Right ventricle myocardium inferior (tissue), 1 donor: ENCODE data around the gene DNASE2B. TPM values are rescaled to one million over a fixed set of nuclear protein-coding genes. Genes with fewer than 3 reads are reported as not detected.
A peak's percentile ranks its signal among the peaks of the same experiment; 100 is the strongest.
"Not testable (repeated sequence)": the region's sequence is repeated elsewhere in the genome, so short reads cannot be mapped to it uniquely, and the experiment has no call there.

ENCODE experiments used
- ATAC-seq: fragments of 200-7000 bp; cut with Tn5 transposase; one replicate; pipeline ENCODE4 v1.9.1; 2020; ENCODE audit warnings: mild to moderate bottlenecking, moderate library complexity
- DNase-seq: peaks from one replicate; pipeline ENCODE4 v3.0.0; 2021; ENCODE audit errors: missing footprints
- intact Hi-C: fragments of 100-400 bp; cut with DNase I; formaldehyde crosslinking; loops from one replicate; pipeline ENCODE4 v1.11.0; 2022
- total RNA-seq: library from RNA; stranded (reverse); fragmentation: NEBNext Ultra II Directional; extraction: Animal tissue kit (Norgen Biotek cat#: 25700); gene quantifications from one replicate; pipeline ENCODE4 v1.2.1, GENCODE V29; 2021
- donor health status: DM: no; HTN: yes; CAD: no; lungs with severe emphysema.

The DNASE2B gene
- total RNA-seq, 1 donor from 2014 or later: not detected

- ATAC-seq: no peak
- no peak for DNase-seq
- intact Hi-C loops: loop anchor here (5.0 kb wide), 2 partner anchors 288 to 503 kb away; no protein-coding TSS in a partner anchor
Measured at GRCh38 chr1:84434801-84435549, 36.7 kb downstream of the DNASE2B start.

DNA sequence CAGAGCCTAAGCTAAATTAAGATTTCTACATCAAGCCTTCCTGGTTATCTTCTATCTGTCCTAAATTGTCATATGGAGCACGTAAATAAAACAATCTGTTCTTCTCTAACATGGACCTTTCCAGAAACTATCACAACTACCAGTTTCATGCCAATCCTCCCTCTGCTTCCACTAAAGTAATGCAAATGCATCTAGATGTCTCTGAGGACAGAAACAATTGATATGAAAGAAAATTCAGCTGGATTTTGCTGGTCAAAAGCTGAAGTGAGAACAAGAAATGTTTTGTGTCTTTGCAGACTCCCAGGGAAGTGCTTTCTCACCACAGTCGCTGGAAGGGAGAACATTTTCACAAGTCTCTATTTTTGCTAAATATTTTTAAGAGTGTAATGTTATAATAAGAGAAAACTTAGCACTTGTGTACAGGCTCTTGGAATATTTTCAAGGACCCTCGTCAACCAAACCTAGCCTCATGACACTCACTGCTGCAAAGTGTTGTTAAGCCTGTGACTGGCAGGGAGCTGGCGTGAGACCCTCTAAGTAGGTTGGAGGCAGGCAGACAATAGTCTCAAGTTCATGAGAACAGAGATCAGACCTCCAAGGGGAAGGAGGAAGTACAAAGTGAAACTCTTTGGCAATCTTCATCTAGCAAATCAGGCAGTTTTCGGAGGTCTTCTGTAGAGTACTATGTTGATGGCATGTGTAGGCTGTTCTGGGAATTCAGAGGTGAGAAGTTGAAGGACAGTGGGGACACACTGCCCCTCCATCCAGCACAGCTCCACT, 38.8 kb downstream of the DNASE2B start:
- ATAC-seq: peak; percentile 44

GRCh38 chr1:84442256-84442655, 44.0 kb downstream of the DNASE2B start:
- ATAC-seq (peak; percentile 63), DNase-seq (no peak)
- intact Hi-C loops: loop anchor here (5.0 kb wide), 3 partner anchors 160 to 315 kb away; no protein-coding TSS in a partner anchor

More for the DNA sequence above, 38.8 kb downstream of the DNASE2B start:
- no peak for DNase-seq
- intact Hi-C loops: no loop called here

DNA sequence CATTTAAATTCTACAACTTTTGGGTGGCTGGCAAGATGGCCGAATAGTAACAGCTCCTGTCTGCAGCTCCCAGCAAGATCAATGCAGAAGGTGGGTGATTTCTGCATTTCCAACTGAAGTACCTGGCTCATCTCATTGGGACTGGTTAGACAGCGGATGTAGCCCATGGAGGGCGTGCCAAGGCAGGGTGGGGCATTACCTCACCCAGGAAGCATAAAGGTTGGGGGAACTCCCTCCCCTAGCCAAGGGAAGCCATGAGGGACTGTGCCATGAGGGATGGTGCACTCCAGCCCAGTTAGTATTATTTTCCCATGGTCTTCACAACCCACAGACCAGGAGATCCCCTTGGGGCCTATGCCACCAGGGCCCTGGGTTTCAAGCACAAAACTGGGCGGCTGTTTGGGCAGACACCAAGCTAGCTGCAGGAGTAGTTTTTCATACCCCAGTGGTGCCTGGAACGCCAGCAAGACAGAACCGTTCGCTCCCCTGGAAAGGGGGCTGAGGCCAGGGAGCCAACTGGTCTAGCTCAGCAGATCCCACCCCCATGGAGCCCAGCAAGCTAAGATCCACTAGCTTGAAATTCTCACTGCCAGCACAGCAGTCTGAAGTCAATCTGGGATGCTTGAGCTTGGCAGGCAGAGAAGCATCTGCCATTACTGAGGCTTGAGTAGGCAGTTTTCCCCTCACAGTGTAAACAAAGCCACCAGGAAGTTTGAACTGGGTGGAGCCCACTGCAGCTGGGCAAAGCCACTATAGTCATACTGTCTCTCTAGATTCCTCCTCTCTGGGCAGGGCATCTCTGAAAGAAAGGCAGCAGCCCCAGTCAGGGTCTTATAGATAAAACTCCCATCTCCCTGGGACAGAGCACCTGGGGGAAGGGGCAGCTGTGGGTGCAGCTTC, 44.7 kb downstream of the DNASE2B start:
- not testable (repeated sequence) for DNase-seq, ATAC-seq
- intact Hi-C loops: loop anchor here (5.0 kb wide), 3 partner anchors 159 to 314 kb away; no protein-coding TSS in a partner anchor

DNA sequence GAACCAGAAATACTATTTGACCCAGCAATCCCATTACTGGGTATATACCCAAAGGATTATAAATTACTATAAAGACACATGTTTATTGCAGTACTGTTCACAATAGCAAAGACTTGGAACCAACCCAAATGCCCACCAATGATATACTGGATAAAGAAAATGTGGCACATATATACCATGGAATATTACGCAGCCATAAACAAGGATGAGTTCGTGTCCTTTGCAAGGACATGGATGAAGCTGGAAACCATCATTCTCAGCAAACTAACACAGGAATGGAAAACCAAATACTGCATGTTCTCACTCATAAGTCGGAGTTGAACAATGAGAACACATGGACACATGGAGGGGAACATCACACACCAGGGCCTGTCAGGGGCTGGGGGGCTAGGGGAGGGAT, 50.4 kb downstream of the DNASE2B start:
- ATAC-seq, DNase-seq, intact Hi-C loops: not testable (repeated sequence)

- ATAC-seq (no peak), DNase-seq (no peak)
- intact Hi-C loops: no loop called here
Measured at GRCh38 chr1:84450910-84451309, 52.6 kb downstream of the DNASE2B start.

GRCh38 chr1:84452436-84452835, 54.2 kb downstream of the DNASE2B start:
- ATAC-seq: no peak
- intact Hi-C loops: no loop called here

DNA sequence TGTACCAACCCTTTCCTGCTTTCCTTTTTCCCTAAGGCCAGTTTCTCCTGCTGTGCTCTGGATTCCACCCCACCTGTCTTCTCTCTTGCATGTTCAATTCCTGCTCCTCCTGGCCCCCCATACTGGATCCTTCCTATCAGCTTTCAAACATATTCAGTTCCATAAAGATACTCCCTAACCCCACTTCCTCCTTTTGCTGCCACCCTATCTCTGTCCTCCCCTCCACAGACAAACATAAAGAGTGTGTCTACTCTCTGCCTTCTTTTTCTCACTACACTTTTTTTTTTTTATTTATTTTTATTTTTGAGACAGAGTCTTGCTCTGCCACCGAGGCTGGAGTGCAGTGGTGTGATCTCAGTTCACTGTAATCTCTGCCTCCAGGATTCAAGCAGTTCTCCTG, 63.8 kb downstream of the DNASE2B start:
- DNase-seq (no peak), ATAC-seq (no peak)
- intact Hi-C loops: no loop called here

More at GRCh38 chr1:84452436-84452835, 54.2 kb downstream of the DNASE2B start:
- no peak for DNase-seq

Other genes with a start within 250 kb of the DNASE2B start
- gene SAMD13, start 96.8 kb upstream of the DNASE2B start, total RNA-seq: 1.5 TPM
- gene RPF1, start 80.8 kb downstream of the DNASE2B start, total RNA-seq: 34.2 TPM
- gene SPATA1, start 107.9 kb downstream of the DNASE2B start, total RNA-seq: 0.92 TPM
- gene GNG5, start 108.1 kb downstream of the DNASE2B start, total RNA-seq: 182 TPM
- 6.0 TPM for gene CTBS, start 176.0 kb downstream of the DNASE2B start, total RNA-seq